Stimulated activated CD4-positive, alpha-beta T cell treated with anti-CD3 and anti-CD28 coated beads, TNF-alpha, amount 100 ng/mL, for 48 hours (primary cell): ENCODE measurements around the gene NRG2.
A peak's percentile ranks its signal among the peaks of the same experiment; 100 is the strongest.

ENCODE experiments used
- DNase-seq, 3 donors: peaks; one replicate each; pipeline ENCODE4 v3.0.0-alpha.2; 2020; ENCODE audit warnings: low read depth in 3 of 3

Gene NRG2

DNA sequence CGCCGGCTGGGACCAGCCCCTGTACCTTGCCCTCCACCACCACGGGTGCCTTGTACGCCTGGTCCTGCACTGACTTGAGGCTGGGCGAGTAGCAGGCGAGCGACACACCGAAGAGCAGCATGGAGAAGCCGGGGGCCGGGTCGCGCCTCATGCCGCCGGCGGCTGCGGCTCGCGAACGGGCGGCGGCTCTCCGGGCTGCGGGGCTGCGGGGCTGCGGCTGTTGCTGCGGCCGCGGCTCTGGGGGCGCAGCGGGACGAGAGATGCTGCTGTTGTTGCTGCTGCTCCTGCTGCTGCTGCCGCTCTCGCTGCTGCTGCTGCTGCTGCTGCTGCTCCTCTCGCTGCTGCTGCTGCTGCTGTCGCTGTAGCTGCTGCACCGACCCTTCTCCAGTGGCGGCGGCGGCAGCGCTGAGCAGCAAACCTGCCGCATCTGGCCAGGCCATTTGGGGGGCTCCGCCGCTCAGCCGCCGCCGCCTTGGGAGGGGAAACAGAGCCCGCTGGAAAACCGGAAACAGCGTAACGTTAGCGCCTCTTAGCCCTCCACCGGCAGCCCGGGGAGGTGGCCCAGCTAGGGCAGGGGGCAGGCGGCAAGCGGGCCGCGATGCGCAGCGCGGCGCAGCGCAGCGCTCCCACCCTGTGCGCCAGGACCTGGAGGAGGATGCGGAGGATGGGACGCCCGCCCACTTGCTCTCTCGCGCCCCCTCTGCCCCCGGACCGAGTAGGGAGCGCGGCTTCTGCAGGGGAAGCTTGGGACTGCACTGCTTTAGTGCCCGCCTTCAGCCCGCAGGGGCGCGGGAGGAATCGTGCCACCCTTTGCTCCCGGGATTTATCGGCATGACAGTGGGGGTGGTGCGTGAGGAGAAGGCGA, at the start of gene NRG2:
Gene NRG2 (minus strand): TSS at position 657 of the 865 bp plus-strand sequence.
- DNase-seq: peak in 2 of 3 donors; percentile 2 to 23

DNA sequence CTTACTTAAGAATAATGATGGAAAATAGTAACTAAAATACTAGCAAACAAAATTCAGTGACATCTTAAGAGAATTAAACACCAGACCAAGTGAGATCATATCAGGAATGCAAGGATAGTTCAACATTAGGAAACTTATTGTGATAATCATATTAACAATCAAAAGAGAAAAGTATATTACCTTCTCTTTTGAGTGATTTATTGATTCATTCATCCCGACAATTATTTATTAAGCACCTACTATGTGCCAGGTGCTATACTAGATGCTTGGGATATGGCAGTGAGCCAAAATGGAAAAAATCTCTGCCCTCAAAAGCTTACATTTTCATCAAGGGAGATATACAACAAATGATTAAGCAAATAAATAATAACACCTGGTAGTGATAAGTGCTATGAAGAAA, 47.2 kb upstream of the NRG2 start:
- DNase-seq: no peak

DNA sequence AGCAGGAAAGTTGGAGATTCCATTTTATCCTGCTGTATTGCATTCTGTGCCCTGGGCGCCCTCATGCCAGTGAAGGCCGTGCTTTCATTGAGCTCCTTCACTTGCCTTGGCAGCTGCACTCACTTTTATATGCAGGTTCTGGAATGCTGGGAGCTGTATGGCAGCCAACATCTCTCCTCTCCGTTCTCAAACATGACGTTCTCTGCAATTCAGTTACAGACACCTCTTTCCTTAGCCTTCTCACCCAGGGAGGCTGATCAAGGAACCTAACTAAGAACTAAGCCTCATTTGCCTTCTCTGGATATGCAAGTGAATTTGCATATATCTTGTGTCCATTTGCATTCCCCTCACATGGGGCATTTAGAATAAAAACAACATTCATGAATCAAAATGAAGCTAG, 41.4 kb upstream of the NRG2 start:
- DNase-seq: no peak

DNA sequence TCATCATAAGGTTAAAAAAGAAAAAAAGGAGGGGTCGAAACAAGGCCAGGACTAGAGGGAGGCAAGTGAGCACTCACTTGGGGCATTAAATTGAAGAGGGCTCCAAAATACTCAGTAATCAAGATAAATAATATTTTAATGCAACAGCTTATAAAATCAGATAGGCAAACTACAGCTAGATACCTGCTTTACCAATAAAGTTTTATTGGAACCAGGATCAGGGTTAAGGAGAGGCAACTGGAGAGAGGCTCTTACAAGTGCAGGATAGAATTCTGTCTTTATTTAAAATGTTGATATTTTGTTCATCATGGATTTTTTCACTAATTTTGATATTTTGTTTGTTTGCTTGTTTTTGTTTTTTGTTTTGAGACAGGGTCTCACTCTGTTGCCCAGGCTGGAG, 40.6 kb upstream of the NRG2 start:
- no peak for DNase-seq

DNA sequence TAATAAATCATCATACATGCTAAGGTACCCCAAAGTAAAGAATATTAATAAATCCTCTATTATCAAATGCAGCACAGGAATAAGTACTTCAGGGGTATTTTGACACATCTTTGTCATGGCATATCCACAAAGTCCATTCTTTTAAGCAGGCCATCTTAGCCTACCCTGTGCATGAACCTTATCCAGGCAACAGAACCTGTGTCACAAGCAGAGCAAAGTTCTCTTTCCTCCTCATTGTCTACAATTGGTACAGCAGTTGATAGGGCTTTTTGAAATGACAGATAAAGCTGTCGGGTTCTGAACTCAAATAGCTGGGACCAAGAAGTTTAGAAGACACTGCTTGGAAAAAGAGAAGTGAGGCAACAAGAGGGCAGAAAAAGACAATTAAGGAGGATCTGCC, 40.0 kb upstream of the NRG2 start:
- no peak for DNase-seq

DNA sequence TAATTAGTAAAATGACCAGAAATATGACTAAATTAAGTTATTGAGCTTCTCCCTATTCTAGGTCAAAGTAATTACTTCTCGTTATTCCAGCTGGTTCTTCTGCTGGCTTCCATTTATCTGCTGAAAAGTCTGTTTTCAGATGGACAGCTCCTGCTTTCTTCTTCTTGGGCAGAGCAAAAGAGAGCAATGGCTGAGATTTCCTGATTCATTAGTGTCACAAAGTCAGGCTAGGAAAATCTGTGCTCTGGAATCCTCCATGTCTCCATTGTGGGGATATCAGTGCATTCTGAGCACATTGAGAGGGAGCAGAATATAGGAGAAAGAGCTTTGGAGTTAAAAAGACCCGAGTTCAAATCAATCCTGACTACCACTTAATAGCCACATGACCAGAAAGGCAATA, 33.7 kb upstream of the NRG2 start:
- DNase-seq: no peak

DNA sequence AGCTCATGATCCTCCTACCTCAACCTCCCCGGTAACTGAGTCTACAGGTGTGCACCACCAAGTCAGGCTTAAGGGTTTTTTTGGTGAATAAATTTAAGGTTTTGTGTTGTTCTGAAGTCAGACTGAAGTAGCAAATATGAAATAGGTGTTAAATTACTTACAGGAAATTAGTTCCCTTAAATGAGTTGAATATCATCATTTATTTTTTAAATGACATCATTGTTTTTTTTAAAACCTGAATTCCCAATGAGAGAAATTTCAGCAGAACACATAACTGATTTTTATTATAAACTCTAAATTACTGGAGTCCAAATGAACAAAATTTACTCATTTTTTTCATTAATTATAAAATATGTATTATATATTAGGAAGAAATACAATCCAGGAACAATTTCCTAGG, 33.0 kb upstream of the NRG2 start:
- DNase-seq: no peak

DNA sequence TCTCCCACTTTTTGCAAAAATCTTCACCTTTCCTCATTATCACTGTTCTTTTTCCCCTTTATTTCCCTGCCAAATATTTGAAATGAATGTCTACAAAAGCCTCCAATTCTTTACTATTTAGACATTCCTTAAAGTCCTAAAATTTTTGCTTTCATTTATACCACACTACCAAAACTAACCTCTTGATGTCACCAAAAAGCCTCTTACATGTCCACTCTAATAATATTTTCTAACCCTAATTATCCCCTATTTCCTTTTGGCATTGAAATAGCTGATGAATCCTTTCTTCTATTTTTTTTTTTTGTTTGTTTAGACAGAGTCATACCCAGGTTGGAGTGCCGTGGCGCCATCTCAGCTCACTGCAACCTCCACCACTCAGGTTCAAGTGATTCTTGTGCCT, 32.3 kb upstream of the NRG2 start:
- DNase-seq: no peak

DNA sequence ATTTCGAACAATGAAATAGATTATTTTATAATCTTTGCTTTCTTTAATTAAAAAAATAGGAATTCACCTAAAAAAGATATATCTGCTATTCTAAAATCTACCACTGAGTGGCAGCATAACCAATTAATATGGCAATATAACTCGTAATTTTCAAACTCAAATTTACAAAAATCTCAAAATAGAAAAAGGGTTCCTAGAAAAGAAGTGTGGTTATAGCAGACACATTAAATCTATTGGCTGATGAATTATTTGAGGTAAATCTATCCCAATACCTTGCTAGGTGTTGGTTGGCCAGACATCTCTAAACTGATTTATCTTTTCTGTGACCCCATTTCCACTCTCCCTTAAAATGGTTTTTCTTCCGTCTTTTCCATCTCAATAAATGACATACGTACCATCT, 30.2 kb upstream of the NRG2 start:
- DNase-seq: no peak

DNA sequence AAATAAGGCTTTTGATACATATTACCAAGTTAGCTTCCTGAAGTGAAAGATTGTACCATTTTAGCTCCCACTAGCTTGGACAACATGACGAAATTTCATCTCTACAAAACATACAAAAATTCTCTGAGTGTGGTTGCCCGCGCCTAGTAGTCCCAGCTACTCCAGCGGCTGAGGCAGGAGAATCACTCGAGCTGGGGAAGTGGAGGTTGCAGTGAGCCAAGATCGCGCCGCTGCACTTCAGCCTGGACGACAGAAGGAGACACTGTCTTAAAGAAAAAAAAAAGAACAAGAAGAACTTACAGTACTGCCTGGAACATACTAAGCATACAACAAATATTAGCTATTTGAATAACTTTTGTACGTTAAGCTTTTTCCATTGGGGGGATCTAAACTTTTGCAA, 29.7 kb upstream of the NRG2 start:
- no peak for DNase-seq

DNA sequence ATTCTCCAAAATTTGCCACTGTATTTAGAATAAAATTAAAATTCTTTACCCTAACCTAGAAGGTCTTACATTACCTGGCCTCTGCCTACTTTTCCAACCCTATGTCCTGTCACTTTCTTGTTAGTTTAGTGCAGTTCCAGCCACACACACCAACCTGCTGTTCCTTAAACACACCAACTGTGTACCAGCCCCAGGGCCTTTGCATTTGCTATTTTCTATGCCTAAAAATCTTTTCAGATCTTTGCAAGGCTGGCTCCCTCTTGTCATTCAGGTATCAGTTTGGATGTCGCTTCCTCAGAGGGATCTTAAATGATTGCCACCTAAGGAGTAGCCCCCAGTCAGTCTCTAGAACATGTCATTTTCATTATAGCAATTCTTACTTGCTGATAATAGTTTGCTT, 17.7 kb upstream of the NRG2 start:
- no peak for DNase-seq

DNA sequence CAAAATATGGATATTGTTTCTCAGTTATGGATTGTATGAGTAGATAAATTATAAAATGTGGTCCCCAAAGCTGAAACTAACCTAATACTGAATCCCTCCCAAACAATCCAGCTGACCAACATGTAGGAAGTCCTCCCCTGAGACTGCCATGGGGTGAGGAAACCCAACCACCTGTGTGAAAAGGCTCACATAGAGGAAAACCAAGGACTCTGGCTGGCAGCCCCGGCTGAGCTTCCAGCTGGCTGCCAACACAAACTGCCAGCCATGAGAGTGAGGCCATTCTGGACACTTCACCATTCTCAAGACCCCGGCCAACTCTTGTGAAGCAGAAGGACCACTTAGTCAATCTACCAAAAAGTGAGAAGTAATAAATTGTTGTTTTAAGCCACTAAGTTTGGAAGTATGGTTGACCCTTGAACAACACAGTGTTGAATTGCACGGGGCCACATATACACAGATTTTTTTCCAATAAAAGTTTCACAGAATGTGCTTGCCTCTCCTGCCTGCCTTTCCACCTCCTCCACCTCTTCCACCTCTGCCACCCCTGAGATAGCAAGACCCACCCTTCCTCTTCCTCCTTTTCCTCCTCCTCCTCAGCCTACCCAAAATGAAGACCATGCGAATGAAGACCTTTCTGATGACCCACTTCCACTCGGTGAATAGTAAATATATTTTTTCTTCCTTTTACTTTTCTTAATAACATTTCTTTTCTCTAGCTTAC, 15.3 kb upstream of the NRG2 start:
- DNase-seq: no peak

DNA sequence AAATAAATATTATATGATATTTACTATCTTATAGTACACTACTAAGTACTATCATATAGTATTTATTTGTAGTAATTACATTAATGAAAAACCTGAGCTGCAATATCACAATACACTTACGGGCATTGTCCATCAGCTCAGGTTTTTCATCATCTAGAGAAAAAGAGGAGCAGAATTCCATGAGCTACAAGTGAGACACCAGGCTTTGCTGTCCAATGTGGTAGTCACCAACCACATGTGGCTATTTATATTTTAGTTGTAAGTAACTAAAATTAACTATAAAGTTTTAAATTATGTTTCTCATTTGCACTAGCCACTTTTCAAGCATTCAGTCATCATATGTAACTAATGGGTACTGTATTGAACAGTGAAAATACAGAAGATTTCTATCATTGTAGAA, 13.8 kb upstream of the NRG2 start:
- DNase-seq: no peak

DNA sequence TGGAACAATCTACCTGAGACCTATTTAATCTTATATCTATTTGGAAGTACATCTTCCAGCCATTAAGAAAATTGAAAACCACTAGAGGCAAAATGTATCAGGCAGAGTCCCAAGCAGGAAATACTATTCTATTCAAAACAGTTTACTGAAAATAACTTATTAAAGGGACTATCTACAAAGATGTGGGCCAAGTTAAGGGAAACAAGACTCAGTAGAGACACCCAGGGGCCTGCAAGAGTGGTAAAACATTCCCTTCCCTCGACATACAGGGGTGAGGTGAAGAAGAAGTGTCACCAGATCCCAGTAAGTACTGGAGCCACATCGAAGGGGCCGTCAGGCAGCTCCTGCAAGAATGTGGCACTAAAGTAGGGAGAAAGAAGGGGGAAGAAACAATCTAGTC, 12.1 kb upstream of the NRG2 start:
- DNase-seq: no peak

DNA sequence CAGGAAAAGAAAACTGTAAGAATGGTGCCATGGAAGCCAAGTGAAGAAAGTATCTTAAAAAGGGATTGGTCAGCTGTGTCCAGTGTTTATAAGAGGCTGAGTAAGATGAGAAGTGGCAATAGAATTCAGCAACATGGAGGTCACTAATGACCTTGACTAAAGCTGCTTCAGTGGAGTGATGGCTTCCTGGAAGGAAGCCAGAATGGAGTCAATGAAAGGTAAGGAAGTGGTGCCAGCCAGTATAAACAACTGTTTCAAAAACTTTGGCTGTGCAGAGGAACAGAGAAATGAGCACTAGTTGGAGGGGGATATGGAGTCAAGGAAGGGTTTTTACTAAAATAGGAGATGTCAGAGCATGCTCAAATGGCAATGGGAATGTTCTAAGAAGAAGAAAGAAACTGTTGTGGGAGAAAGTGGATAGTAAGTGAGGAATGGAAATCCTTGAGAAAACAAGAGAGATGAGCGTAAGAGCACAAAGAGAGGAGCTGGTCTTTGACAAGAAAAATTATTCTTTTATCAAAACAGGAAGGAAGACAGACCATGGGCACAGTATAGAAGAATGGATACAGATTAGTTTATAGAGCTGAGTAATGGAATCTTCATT, 11.1 kb upstream of the NRG2 start:
- DNase-seq: no peak

DNA sequence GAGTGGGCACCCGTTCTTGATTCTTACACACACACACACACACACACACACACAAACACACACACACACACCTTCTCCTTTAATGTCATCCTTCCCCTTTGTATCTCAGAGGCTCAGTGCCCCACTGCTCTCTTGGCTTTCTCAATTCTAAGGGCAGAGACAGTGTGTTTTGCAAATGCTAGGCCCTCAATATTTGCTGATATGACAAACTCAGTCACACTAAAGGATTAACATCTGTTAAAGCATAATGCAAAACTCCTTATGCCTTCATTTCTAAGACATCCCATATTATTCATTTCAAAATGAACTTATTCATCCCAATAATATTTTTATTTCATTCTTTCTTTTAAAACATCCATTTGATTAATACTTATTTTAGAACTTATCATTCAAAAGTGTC, 8.9 kb upstream of the NRG2 start:
- DNase-seq: no peak

DNA sequence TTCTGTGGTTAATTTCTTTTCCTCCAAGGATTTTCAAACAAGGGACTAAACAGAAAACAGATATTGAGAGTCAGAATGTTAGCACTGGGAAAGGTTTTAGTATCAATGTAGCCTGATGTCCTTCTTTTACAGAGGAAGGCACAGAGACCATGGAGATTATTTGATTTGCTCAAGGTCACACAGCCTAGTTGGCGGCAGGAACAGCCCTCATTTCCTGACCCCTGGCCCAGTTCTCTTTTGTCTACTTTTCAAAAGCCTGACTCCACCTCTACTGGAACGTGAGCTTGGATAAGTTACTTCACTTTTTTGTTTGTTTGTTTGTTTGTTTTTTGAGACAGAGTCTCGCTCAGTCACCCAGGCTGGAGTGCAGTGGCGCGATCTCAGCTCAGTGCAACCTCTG, 6.6 kb upstream of the NRG2 start:
- DNase-seq: no peak

DNA sequence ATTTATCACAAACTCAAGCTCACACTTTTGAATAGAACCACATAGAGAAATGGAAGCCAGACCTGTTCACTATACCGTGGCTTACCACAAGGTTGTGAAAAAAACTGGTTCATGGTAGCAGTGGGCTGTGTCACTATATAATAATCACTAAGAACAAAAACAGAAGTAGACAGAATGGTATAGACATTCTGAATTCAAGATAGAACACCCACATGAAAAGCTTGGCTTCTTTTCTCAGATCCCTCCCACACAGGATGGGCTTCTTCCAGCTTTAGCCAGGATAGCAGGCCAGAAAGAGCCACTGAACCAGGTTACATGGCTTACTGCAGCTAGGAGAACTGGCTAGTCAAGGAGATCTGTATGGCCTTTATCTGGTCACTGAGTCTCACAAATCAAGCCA, 6.1 kb upstream of the NRG2 start:
- DNase-seq: no peak

DNA sequence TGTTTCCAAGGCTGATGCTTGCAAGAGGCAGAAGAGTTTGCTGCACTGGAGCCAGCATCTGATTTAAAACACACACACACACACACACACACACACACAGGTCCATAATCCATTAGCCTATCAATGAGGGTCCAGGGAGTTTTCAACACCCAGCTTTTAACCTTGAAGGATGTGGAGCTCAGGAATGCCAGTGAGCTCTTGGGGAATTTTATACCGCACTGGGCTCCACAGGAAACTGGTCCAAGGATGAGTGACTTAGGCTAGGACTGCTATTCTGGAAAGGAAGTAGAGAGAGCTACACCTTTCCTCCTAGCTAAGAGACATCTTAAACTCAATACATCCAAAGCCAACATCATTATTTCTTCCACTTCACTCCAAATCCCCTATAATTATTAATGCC, 942 bp upstream of the NRG2 start:
- no peak for DNase-seq

DNA sequence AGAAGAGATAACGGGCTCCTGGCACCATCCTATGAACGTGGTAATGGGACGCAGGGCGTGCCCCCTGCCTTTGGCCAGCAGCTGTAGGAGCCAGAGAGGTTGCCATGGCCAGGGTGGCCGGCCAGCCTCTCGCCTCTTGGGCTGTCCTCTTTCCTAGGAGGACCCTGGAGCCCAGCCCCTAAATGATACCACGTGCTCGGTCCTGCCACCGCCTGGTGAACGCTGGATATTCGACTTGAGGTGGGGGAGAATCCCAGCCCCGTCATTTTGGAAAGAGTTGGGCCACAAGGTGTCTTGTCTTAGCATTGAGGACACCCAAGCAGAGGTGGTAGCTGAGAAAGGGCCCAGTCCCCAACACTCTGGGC, 391 bp upstream of the NRG2 start:
- peak in 1 of 3 donors; percentile 3 for DNase-seq

DNA sequence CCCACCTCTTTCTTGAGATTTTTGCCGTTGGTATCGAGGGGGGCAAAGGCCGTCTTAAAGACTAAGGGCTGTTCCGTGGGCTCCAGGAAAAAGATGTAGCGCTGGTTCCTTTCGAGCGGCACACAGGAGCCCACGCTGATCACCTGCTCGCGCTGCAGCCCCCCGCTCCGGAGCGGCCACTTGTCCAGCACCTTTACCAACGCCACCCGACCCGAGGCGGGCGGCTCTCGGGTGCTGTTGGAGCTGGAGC, 781 bp downstream of the NRG2 start:
- no peak for DNase-seq

DNA sequence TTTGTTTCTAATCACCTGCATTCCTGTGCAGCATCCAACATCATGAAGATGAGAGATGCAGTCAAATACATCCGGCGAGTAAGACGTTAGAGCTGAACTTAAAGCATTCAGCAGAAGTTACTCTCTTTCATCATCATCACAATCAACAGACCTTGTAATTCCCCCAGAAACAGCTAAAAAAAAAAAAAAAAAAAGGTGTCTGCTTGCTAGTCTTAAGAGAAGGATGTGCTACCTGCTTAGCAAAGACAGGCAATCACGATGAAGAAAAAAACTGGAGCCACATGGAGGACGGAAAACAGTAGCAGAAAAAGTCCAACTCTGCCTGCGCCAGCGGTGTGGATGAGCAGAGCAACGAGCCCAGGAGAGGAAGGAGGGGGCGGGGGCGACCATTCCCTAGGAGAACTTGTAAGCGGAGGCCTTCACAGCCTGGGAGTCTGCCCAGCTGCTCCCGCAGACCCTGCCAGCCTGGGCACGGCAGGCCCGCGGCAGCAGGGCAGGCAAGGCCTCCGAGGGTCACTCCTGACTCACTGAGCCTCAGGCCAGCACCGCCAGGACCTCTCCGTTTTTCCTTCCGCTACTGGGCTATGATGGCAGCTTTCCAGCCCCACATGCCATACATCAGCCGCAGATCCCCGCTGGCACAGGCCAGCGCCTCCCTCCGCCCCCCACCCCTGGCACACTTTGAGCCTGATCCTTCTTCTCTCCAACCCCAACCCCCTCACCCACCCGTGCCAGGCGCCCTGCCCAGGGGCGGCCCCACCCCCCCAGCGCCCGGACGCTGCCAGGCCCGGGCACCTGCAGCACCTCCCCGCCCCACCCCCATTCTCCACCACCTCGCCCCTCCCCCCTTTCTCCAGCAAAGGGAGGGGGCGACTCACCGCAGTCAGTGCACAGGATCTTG, 1.4 kb downstream of the NRG2 start:
- DNase-seq: no peak
